ENCODE results near the gene DNAJB6.

GRCh38 chr7:157434701-157435100, 97.9 kb downstream of the DNAJB6 start:
- TF ChIP-seq CTCF (IDR thresholded peaks at IDR 0.05; ENCODE audit: insufficient read depth, low read length, poor library complexity, severe bottlenecking) (no peak), EZH2phosphoT487 (conservative IDR thresholded peaks at IDR 0.05; ENCODE audit: low read length) (no peak)
